ENCODE data around the gene SLC23A2. TPM values are rescaled to one million over a fixed set of nuclear protein-coding genes. Genes with fewer than 3 reads are reported as not detected.

SLC23A2 gene
- total RNA-seq, 1 experiment from 2014 or later: 37.3 TPM

- peaks cover 4% of the 10 kb centered on the region for H3K36me3 Mint-ChIP-seq (ENCODE audit: insufficient read depth, unreplicated experiment)
- BruUV-seq (replicated peaks): no TSS peak
- no peak for TF ChIP-seq CTCF (IDR thresholded peaks at IDR 0.05; ENCODE audit: insufficient read depth in 1 of 2, low read depth in 1 of 2, low read length in 1 of 2, severe bottlenecking in 1 of 2, unreplicated experiment in 1 of 2)
Measured at GRCh38 chr20:4811257-4811656, 190.1 kb downstream of the SLC23A2 start.

GRCh38 chr20:4810426-4811019, 190.8 kb downstream of the SLC23A2 start:
- H3K27me3 ChIP-seq (replicated peaks; ENCODE audit: control insufficient read depth, insufficient read depth, low read length): no peaks in the 10 kb centered on the region
- H3K4me1 Mint-ChIP-seq (ENCODE audit: low read depth, unreplicated experiment): no peaks in the 10 kb centered on the region
- no peak for DNase-seq
- TF ChIP-seq CTCF (IDR thresholded peaks at IDR 0.05; ENCODE audit: insufficient read depth in 1 of 2, low read depth in 1 of 2, low read length in 1 of 2, severe bottlenecking in 1 of 2, unreplicated experiment in 1 of 2): no peak
- CTCF ChIA-PET: no interaction called here
- intact Hi-C loops (cut with micrococcal nuclease; ENCODE audit: unreplicated experiment): no loop called here
- BruUV-seq (replicated peaks): no TSS peak
- H3K4me1 ChIP-seq: no peaks in the 10 kb centered on the region; the same call in 1 of the 2 replicates
- H3K9me3 Mint-ChIP-seq (ENCODE audit: unreplicated experiment): no peaks in the 10 kb centered on the region
- POLR2A ChIA-PET: no interaction called here
- H3K4me3 Mint-ChIP-seq (ENCODE audit: unreplicated experiment): no peak overlapping the region
- H3K4me3 ChIP-seq (ENCODE audit: low read depth, low read length): no peak overlapping the region
- H3K9me3 ChIP-seq: no peaks in the 10 kb centered on the region
- peaks cover 4% of the 10 kb centered on the region for H3K36me3 Mint-ChIP-seq (ENCODE audit: insufficient read depth, unreplicated experiment)
- no peak overlapping the region for H3K27ac Mint-ChIP-seq (ENCODE audit: unreplicated experiment)
- H3K36me3 ChIP-seq (ENCODE audit: control insufficient read depth, insufficient read depth, low read length): no peaks in the 10 kb centered on the region
- H3K27me3 Mint-ChIP-seq (ENCODE audit: insufficient read depth, unreplicated experiment): no peaks in the 10 kb centered on the region

More at GRCh38 chr20:4811257-4811656, 190.1 kb downstream of the SLC23A2 start:
- Mint-ChIP-seq H3K4me3 (ENCODE audit: unreplicated experiment) (no peak overlapping the region), H3K27ac (ENCODE audit: unreplicated experiment) (no peak overlapping the region), H3K27me3 (ENCODE audit: insufficient read depth, unreplicated experiment) (no peaks in the 10 kb centered on the region), H3K9me3 (ENCODE audit: unreplicated experiment) (no peaks in the 10 kb centered on the region), H3K4me1 (ENCODE audit: low read depth, unreplicated experiment) (no peaks in the 10 kb centered on the region)
- intact Hi-C loops (cut with micrococcal nuclease; ENCODE audit: unreplicated experiment): no loop called here
- Histone ChIP-seq H3K4me3 (ENCODE audit: low read depth, low read length) (no peak overlapping the region), H3K9me3 (no peaks in the 10 kb centered on the region), H3K36me3 (ENCODE audit: control insufficient read depth, insufficient read depth, low read length) (no peaks in the 10 kb centered on the region), H3K27me3 (replicated peaks; ENCODE audit: control insufficient read depth, insufficient read depth, low read length) (no peaks in the 10 kb centered on the region), H3K4me1 (no peaks in the 10 kb centered on the region; the same call in 1 of the 2 replicates)
- ChIA-PET POLR2A (no interaction called here), CTCF (no interaction called here)
- no peak for DNase-seq

- Histone ChIP-seq H3K4me3 (ENCODE audit: low read depth, low read length) (no peak overlapping the region), H3K4me1 (no peaks in the 10 kb centered on the region; the same call in 1 of the 2 replicates), H3K27me3 (replicated peaks; ENCODE audit: control insufficient read depth, insufficient read depth, low read length) (no peaks in the 10 kb centered on the region), H3K9me3 (no peaks in the 10 kb centered on the region), H3K36me3 (ENCODE audit: control insufficient read depth, insufficient read depth, low read length) (no peaks in the 10 kb centered on the region)
- intact Hi-C loops (cut with micrococcal nuclease; ENCODE audit: unreplicated experiment): no loop called here
- no peak for TF ChIP-seq CTCF (IDR thresholded peaks at IDR 0.05; ENCODE audit: insufficient read depth in 1 of 2, low read depth in 1 of 2, low read length in 1 of 2, severe bottlenecking in 1 of 2, unreplicated experiment in 1 of 2)
- Mint-ChIP-seq H3K9me3 (ENCODE audit: unreplicated experiment) (no peaks in the 10 kb centered on the region), H3K27me3 (ENCODE audit: insufficient read depth, unreplicated experiment) (no peaks in the 10 kb centered on the region), H3K4me1 (ENCODE audit: low read depth, unreplicated experiment) (no peaks in the 10 kb centered on the region), H3K36me3 (ENCODE audit: insufficient read depth, unreplicated experiment) (peaks cover 4% of the 10 kb centered on the region), H3K27ac (ENCODE audit: unreplicated experiment) (no peak overlapping the region), H3K4me3 (ENCODE audit: unreplicated experiment) (no peak overlapping the region)
- POLR2A ChIA-PET: no interaction called here
- BruUV-seq (replicated peaks): no TSS peak
- DNase-seq: no peak
- CTCF ChIA-PET: no interaction called here
Measured at GRCh38 chr20:4809707-4810106, 191.6 kb downstream of the SLC23A2 start.
